A673 (cell line): ENCODE data around the gene ZDHHC4. TPM values are rescaled to one million over a fixed set of nuclear protein-coding genes. Genes with fewer than 3 reads are reported as not detected.

Experiments used
- Bru-seq: library from RNA; stranded (reverse); fragments of 400-500 nt; gene quantifications from one replicate; lab custom pipeline; 2021; lab: Mats Ljungman, UMichigan
- BruChase-seq, 2 experiments: library from RNA; stranded (reverse); fragments of 400-500 nt; gene quantifications; one replicate each; lab custom pipeline; 2021; lab: Mats Ljungman, UMichigan
- BruUV-seq: library from RNA; stranded (reverse); fragments of 400-500 nt; replicated peaks from 2 replicates; lab custom pipeline; 2021; lab: Mats Ljungman, UMichigan
- CTCF ChIA-PET: fragments of 300-600 bp; sonication (Branson Sonifier 250); formaldehyde crosslinking; loops from one replicate; lab custom pipeline; 2022; ENCODE audit warnings: antibody characterized with exemption; lab: Charles Lee
- POLR2A ChIA-PET: fragments of 300-600 bp; sonication (Branson Sonifier 250); formaldehyde crosslinking; loops from one replicate; lab custom pipeline; 2022; ENCODE audit warnings: antibody characterized with exemption; ENCODE audit not compliant: low non-redundant PET; lab: Charles Lee
- DNase-seq: peaks from one replicate; pipeline ENCODE4 v3.0.0-alpha.2; 2015; ENCODE audit warnings: low spot score
- H3K27ac ChIP-seq: fragments of 200-600 bp; sonication (generic); 2 replicates; pipeline ENCODE4 v1.5.1; 2016; ENCODE audit warnings: mixed run types, low read depth, mild to moderate bottlenecking, mixed read lengths, antibody characterized with exemption, low read length; ENCODE audit not compliant: poor library complexity, severe bottlenecking
- H3K27me3 ChIP-seq: fragments of 200-600 bp; sonication (generic); replicated peaks from 2 replicates; pipeline ENCODE4 v1.6.1; 2017; ENCODE audit warnings: mixed run types, low read depth, mild to moderate bottlenecking, mixed read lengths, antibody characterized with exemption, low read length; ENCODE audit not compliant: insufficient read depth, poor library complexity
- H3K36me3 ChIP-seq: fragments of 200-600 bp; sonication (generic); 2 replicates; pipeline ENCODE4 v1.6.1; 2016; ENCODE audit warnings: mixed run types, mild to moderate bottlenecking, mixed read lengths, antibody characterized with exemption, low read length; ENCODE audit not compliant: insufficient read depth, poor library complexity, severe bottlenecking
- H3K4me1 ChIP-seq: fragments of 200-600 bp; sonication (generic); 2 replicates; pipeline ENCODE4 v1.6.1; 2017; ENCODE audit warnings: mixed run types, mild to moderate bottlenecking, mixed read lengths, antibody characterized with exemption, low read length; ENCODE audit not compliant: insufficient read depth, poor library complexity, severe bottlenecking
- H3K4me3 ChIP-seq: fragments of 200-600 bp; sonication (generic); 2 replicates; pipeline ENCODE4 v1.5.1; 2016; ENCODE audit warnings: low read depth, mixed run types, mild to moderate bottlenecking, mixed read lengths, low read length; ENCODE audit not compliant: poor library complexity, severe bottlenecking
- H3K9me3 ChIP-seq: fragments of 200-600 bp; sonication (generic); 2 replicates; pipeline ENCODE4 v1.6.1; 2016; ENCODE audit warnings: mixed run types, low read depth, mild to moderate bottlenecking, mixed read lengths, antibody characterized with exemption, low read length; ENCODE audit not compliant: poor library complexity, severe bottlenecking
- EZH2 ChIP-seq: fragments of 200-600 bp; sonication (generic); IDR thresholded peaks from 2 replicates; pipeline ENCODE4 v1.6.1; 2017; ENCODE audit warnings: borderline replicate concordance, low read depth, mild to moderate bottlenecking, mixed read lengths, antibody characterized with exemption, low read length; ENCODE audit not compliant: poor library complexity, severe bottlenecking
- intact Hi-C: fragments of 100-400 bp; cut with micrococcal nuclease; formaldehyde crosslinking; loops from one replicate; pipeline ENCODE4 v1.10.0; 2022; ENCODE audit not compliant: unreplicated experiment
- long read RNA-seq: library from polyadenylated mRNA; stranded (forward); transcript quantifications from one replicate; pipeline ENCODE4 v2.0.0, GENCODE V29; 2022
- total RNA-seq: library from RNA; stranded (reverse); gene quantifications from 2 replicates; pipeline ENCODE4 v1.2.3, GENCODE V29; 2021
- TF ChIP-seq, protein P1 (sequence below): fragments of 300-800, 200-600 bp; sonication (generic); conservative IDR thresholded peaks from 2 replicates; pipeline ENCODE4 v1.5.1; 2017; ENCODE audit warnings: low read depth, mild to moderate bottlenecking, antibody characterized with exemption, low read length, moderate library complexity, mixed read lengths

ZDHHC4 gene
- total RNA-seq (72.4 and 79.2 TPM in 2 replicates), Bru-seq, nascent RNA (percentile 70 among the genes with signal in this experiment), BruChase-seq, experiment 1, labeled RNA remaining after a 2-hour chase (percentile 64 among the genes with signal in this experiment), BruChase-seq, experiment 2, labeled RNA remaining after a 6-hour chase (percentile 76 among the genes with signal in this experiment)
- long read RNA-seq, transcript ZDHHC4-201 (8 exons, 1,259 nt), result major isoform, 30 of 100 reads
- long read RNA-seq, transcript ZDHHC4-203 (9 exons, 1,461 nt), result minor isoform, 10 of 100 reads
- long read RNA-seq, transcript ZDHHC4-205 (8 exons, 1,552 nt), result minor isoform, 16 of 100 reads
- long read RNA-seq, transcript ZDHHC4-202 (8 exons, 1,942 nt), result minor isoform, 8 of 100 reads
- long read RNA-seq, partial matches to known transcripts, result 1 of 100 reads
- long read RNA-seq, other reads (novel, unspliced or antisense), result 29 of 100 reads

DNA sequence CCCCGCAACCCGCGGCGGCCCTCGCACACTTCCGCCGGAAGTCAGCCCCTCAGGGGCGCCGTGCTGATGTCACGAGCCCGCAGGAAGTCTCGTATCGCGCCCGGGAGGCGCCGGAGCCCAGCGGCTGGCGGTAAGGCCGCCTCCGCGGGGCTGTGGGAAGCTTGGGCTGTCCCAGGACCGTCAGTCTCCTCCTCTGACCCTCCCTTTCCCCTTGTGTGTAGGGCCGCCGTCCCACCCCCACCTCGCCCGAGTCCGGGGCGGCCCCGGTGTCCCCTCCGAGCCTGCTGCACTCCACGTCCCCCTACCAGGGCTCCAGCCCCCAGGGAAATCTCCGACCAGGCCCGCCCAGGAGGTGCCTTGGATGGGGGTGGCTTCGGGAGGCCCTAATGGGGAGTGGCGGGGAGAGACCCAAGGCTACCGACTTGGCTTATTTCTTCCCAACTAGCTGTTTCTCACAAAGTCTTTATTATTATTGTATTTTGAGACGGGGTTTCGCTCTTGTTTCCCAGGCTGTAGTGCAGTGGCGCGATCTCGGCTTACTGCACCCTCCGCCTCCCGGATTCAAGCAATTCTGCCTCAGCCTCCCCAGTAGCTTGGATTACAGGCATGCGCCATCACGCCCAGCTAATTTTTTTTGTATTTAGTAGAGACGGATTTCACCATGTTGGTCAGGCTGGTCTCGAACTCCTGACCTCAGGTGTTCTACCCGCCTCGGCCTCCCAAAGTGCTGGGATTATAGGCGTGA lies at the start of gene ZDHHC4:
Gene ZDHHC4, plus strand, starts transcription at position 86 of the 745 bp plus-strand sequence. CDS start 3,108 bp downstream, outside the sequence.
- no TSS peak for BruUV-seq
- H3K4me3 ChIP-seq, result peak within 1 kb of the TSS; percentile 93
- TF ChIP-seq, protein P1, sequence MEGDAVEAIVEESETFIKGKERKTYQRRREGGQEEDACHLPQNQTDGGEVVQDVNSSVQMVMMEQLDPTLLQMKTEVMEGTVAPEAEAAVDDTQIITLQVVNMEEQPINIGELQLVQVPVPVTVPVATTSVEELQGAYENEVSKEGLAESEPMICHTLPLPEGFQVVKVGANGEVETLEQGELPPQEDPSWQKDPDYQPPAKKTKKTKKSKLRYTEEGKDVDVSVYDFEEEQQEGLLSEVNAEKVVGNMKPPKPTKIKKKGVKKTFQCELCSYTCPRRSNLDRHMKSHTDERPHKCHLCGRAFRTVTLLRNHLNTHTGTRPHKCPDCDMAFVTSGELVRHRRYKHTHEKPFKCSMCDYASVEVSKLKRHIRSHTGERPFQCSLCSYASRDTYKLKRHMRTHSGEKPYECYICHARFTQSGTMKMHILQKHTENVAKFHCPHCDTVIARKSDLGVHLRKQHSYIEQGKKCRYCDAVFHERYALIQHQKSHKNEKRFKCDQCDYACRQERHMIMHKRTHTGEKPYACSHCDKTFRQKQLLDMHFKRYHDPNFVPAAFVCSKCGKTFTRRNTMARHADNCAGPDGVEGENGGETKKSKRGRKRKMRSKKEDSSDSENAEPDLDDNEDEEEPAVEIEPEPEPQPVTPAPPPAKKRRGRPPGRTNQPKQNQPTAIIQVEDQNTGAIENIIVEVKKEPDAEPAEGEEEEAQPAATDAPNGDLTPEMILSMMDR, result no peak
- TF ChIP-seq EZH2, result no peak
- peaks cover 16% of the 10 kb centered on the region for H3K36me3 ChIP-seq
- H3K4me1 ChIP-seq, result no peaks in the 10 kb centered on the region
- DNase-seq, result peak; percentile 94
- intact Hi-C loops, result no loop called here
- peak within 1 kb of the TSS; percentile 97 for H3K27ac ChIP-seq
- no peaks in the 10 kb centered on the region for H3K27me3 ChIP-seq
- H3K9me3 ChIP-seq, result no peaks in the 10 kb centered on the region
- CTCF ChIA-PET, result interaction anchor here (0.6 kb wide), 2 partner anchors 12 to 81 kb away, joined by 3 to 8 read pairs; no protein-coding TSS in a partner anchor
- POLR2A ChIA-PET, result no interaction called here

DNA sequence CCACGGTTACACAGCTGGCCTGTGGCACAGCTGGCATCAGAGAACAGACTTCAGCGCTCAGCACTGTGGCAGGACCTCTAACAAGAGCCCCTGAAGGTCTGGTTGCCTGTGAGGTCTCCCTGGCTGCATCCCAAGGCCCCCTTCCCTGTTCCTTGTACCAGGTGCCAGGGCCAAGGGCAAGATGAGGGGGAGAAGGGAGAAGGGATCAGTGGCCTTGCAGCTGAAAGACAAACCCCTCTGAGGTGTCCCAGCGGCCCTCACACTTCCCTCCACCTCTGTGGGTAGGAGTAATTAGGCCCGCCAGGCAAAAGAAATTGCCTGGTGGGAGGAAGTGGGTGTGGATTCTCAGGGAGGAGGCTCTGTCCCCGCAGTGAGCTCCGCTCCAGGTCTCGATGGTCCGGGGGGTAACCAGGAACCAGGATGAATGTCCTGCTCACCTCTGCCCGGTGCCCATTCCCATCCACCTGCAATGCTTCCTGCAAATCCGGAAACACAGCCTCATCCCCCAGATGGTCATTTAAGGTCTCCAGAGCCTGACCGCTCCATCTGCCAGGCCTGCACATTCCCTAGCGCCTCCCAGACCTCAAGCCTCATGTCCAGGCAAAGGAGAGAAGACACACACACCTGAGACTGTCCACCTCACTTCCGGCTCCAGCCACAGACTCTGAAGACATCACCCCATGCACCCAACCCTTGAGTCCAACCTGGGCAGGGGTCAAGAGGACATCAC lies 48.7 kb upstream of the ZDHHC4 start:
- Histone ChIP-seq H3K4me3 (no peak overlapping the region), H3K27ac (no peak overlapping the region), H3K36me3 (no peaks in the 10 kb centered on the region), H3K9me3 (no peaks in the 10 kb centered on the region), H3K4me1 (peaks cover 11% of the 10 kb centered on the region), H3K27me3 (peaks cover 9% of the 10 kb centered on the region)
- no TSS peak for BruUV-seq
- ChIA-PET CTCF (no interaction called here), POLR2A (no interaction called here)
- intact Hi-C loops, result no loop called here
- TF ChIP-seq, protein P1, result no peak
- TF ChIP-seq EZH2, result no peak
- no peak for DNase-seq

DNA sequence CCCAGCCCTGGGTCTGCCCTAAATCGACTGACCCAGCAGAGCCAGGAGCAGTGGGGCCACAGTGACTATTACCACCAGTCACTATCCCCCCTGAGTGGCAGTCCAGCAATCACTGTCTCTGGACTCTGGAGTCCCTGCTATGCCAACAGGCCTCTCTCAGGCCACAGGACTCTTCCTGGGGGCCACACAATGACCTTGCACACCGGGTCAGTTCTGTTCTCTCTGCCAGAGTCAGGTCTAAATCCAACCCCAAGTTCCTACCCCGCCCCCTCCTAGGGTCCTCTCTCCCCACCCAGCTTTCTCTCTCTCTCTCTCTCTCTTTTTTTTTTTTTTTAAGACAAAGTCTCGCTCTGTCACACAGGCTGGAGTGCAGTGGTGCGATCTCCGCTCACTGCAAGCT lies 47.6 kb upstream of the ZDHHC4 start:
- H3K4me3 ChIP-seq, result no peak overlapping the region
- TF ChIP-seq, protein P1, result no peak
- no peak for TF ChIP-seq EZH2
- H3K27ac ChIP-seq, result no peak overlapping the region
- peaks cover 11% of the 10 kb centered on the region for H3K4me1 ChIP-seq
- DNase-seq, result no peak
- ChIA-PET POLR2A (no interaction called here), CTCF (interaction anchor here (0.7 kb wide), 1 partner anchor 62 kb away, joined by 3 read pairs; no protein-coding TSS in a partner anchor)
- peaks cover 9% of the 10 kb centered on the region for H3K27me3 ChIP-seq
- H3K36me3 ChIP-seq, result no peaks in the 10 kb centered on the region
- intact Hi-C loops, result no loop called here
- H3K9me3 ChIP-seq, result no peaks in the 10 kb centered on the region
- no TSS peak for BruUV-seq
